Cortex of kidney (tissue), 1 donor: ENCODE results near the gene ASL.
"Not testable (repeated sequence)": the region's sequence is repeated elsewhere in the genome, so short reads cannot be mapped to it uniquely, and the experiment has no call there.

Experiments
- DNase-seq: peaks from one replicate; lab custom pipeline; 2025; lab: John Stamatoyannopoulos, UW

ASL gene

GRCh38 chr7:66119245-66119850 is 43.7 kb downstream of the ASL start:
- no peak for DNase-seq

GRCh38 chr7:66123175-66123528 is 47.5 kb downstream of the ASL start:
- no peak for DNase-seq

- DNase-seq = not testable (repeated sequence)
These were observed 48.9 kb downstream of the ASL start for GRCh38 chr7:66124569-66124861.

GRCh38 chr7:66125052-66125694 is 49.6 kb downstream of the ASL start:
- no peak for DNase-seq

- not testable (repeated sequence) for DNase-seq
These were observed 50.2 kb downstream of the ASL start for GRCh38 chr7:66125781-66126352.

GRCh38 chr7:66127172-66127571 is 51.6 kb downstream of the ASL start:
- DNase-seq = not testable (repeated sequence)

- DNase-seq = no peak
These were observed 63.6 kb downstream of the ASL start for GRCh38 chr7:66138994-66139752.

- DNase-seq = no peak
These were observed 65.3 kb downstream of the ASL start for GRCh38 chr7:66140924-66141323.

GRCh38 chr7:66142334-66142733 is 66.7 kb downstream of the ASL start:
- no peak for DNase-seq

- no peak for DNase-seq
These were observed 67.4 kb downstream of the ASL start for GRCh38 chr7:66142996-66143395.
